Uterus (tissue), 4 donors: ENCODE results near the gene CCDC149. TPM values are rescaled to one million over a fixed set of nuclear protein-coding genes. Genes with fewer than 3 reads are reported as not detected.

Source experiments
- DNase-seq, 2 donors: peaks; one replicate each; pipeline ENCODE4 v3.0.0-alpha.2; 2019 to 2020
- H3K27ac ChIP-seq, 2 donors: fragments of 200-600 bp; sonication (generic); 1 replicate in 1 of 2; 2 replicates in 1 of 2; pipeline ENCODE4 v1.5.1; 2016 to 2018
- H3K27me3 ChIP-seq, 2 donors: fragments of 200-600 bp; sonication (generic); one replicate each; pipeline ENCODE4 v1.5.1; 2018 to 2019; ENCODE audit warnings: control low read depth in 1 of 2
- H3K36me3 ChIP-seq, 2 donors: fragments of 200-600 bp; sonication (generic); one replicate each; pipeline ENCODE4 v1.5.1; 2019; ENCODE audit warnings: control low read depth in 1 of 2
- H3K4me1 ChIP-seq, 2 donors: fragments of 200-600 bp; sonication (generic); one replicate each; pipeline ENCODE4 v1.5.1; 2018 to 2019; ENCODE audit warnings: control low read depth in 1 of 2
- H3K4me3 ChIP-seq, 2 donors: fragments of 200-600 bp; sonication (generic); 1 replicate in 1 of 2; 2 replicates in 1 of 2; pipeline ENCODE4 v1.5.1; 2018 to 2019; ENCODE audit warnings: mild to moderate bottlenecking in 1 of 2
- H3K9me3 ChIP-seq, 2 donors: fragments of 200-600 bp; sonication (generic); one replicate each; pipeline ENCODE4 v1.5.1; 2019; ENCODE audit warnings: control low read depth in 1 of 2
- CTCF ChIP-seq, 4 experiments: fragments of 200-600 bp in 2 of 4; fragments of 450-650 bp in 2 of 4; sonication (generic) in 2 of 4; IDR thresholded peaks; one replicate each; pipeline ENCODE4 v1.5.1; 2016 to 2019; ENCODE audit warnings: antibody characterized with exemption in 4 of 4, mild to moderate bottlenecking in 2 of 4, moderate library complexity in 1 of 4
- POLR2A ChIP-seq, 2 donors: fragments of 450-650 bp; IDR thresholded peaks; one replicate each; pipeline ENCODE4 v1.6.1; 2016; ENCODE audit warnings: antibody characterized with exemption in 2 of 2, mild to moderate bottlenecking in 1 of 2, moderate library complexity in 1 of 2
- intact Hi-C: fragments of 100-400 bp; cut with DNase I; formaldehyde crosslinking; loops from one replicate; pipeline ENCODE4 v1.15.1; 2023; ENCODE audit warnings: low total_unique reads
- total RNA-seq, 4 donors: library from RNA; depleted of rRNA in 3 of 4; stranded (reverse); fragments of >200 nt in 3 of 4; gene quantifications; one replicate each; pipeline versions ENCODE4 v1.1.0 to v1.2.4, GENCODE V29; 2014 to 2023
- donor health status: DM: yes; HTN: yes; CAD: no.

Gene CCDC149
- total RNA-seq, 4 donors from 2014 or later: 18.7 to 462 (median 69.3) TPM

GRCh38 chr4:24924309-24924781 is 11.5 kb upstream of the CCDC149 start:
- Histone ChIP-seq H3K4me1 (no peaks in the 10 kb centered on the region), H3K27me3 (no peaks in the 10 kb centered on the region), H3K9me3 (no peaks in the 10 kb centered on the region), H3K36me3 (no peaks in the 10 kb centered on the region), H3K27ac (no peak overlapping the region), H3K4me3 (no peak overlapping the region)
- DNase-seq: no peak
- intact Hi-C loops: no loop called here
- TF ChIP-seq CTCF (IDR thresholded peaks at IDR 0.05) (no peak), POLR2A (IDR thresholded peaks at IDR 0.05) (no peak)

- intact Hi-C loops: no loop called here
- Histone ChIP-seq H3K4me3 (no peak overlapping the region), H3K9me3 (no peaks in the 10 kb centered on the region), H3K27ac (no peak overlapping the region), H3K4me1 (no peaks in the 10 kb centered on the region), H3K36me3 (no peaks in the 10 kb centered on the region), H3K27me3 (no peaks in the 10 kb centered on the region)
- no peak for DNase-seq
- TF ChIP-seq CTCF (IDR thresholded peaks at IDR 0.05): no peak
- TF ChIP-seq POLR2A (IDR thresholded peaks at IDR 0.05): no peak
These were observed 10.7 kb upstream of the CCDC149 start for GRCh38 chr4:24923550-24923949.

- no peak for DNase-seq
- Histone ChIP-seq H3K4me3 (no peak overlapping the region), H3K36me3 (no peaks in the 10 kb centered on the region), H3K4me1 (no peaks in the 10 kb centered on the region), H3K9me3 (no peaks in the 10 kb centered on the region), H3K27ac (no peak overlapping the region), H3K27me3 (no peaks in the 10 kb centered on the region)
- intact Hi-C loops: no loop called here
- no peak for TF ChIP-seq POLR2A (IDR thresholded peaks at IDR 0.05)
- no peak for TF ChIP-seq CTCF (IDR thresholded peaks at IDR 0.05)
These were observed 10.2 kb upstream of the CCDC149 start for GRCh38 chr4:24923002-24923401.

GRCh38 chr4:24922416-24922815 is 9.6 kb upstream of the CCDC149 start:
- Histone ChIP-seq H3K36me3 (no peaks in the 10 kb centered on the region), H3K4me3 (no peak overlapping the region), H3K27ac (no peak overlapping the region), H3K4me1 (no peaks in the 10 kb centered on the region), H3K9me3 (no peaks in the 10 kb centered on the region), H3K27me3 (no peaks in the 10 kb centered on the region)
- TF ChIP-seq POLR2A (IDR thresholded peaks at IDR 0.05): no peak
- TF ChIP-seq CTCF (IDR thresholded peaks at IDR 0.05): no peak
- DNase-seq: no peak
- intact Hi-C loops: no loop called here

GRCh38 chr4:24921491-24921890 is 8.6 kb upstream of the CCDC149 start:
- intact Hi-C loops: no loop called here
- Histone ChIP-seq H3K27ac (no peak overlapping the region), H3K36me3 (no peaks in the 10 kb centered on the region), H3K27me3 (no peaks in the 10 kb centered on the region), H3K4me1 (no peaks in the 10 kb centered on the region), H3K9me3 (no peaks in the 10 kb centered on the region), H3K4me3 (no peak overlapping the region)
- no peak for DNase-seq
- TF ChIP-seq POLR2A (IDR thresholded peaks at IDR 0.05) (no peak), CTCF (IDR thresholded peaks at IDR 0.05) (no peak)
